Activated naive CD8-positive, alpha-beta T cell (primary cell): ENCODE measurements around the gene POMC.

Experiments used
- H3K27ac Mint-ChIP-seq: one replicate; pipeline ENCODE4 v1.8.0; 2021; ENCODE audit warnings: mixed read lengths
- H3K27me3 Mint-ChIP-seq: one replicate; pipeline ENCODE4 v1.8.0; 2021; ENCODE audit warnings: mixed read lengths
- H3K36me3 Mint-ChIP-seq: one replicate; pipeline ENCODE4 v1.8.0; 2021; ENCODE audit warnings: mixed read lengths
- H3K4me1 Mint-ChIP-seq: one replicate; pipeline ENCODE4 v1.8.0; 2021; ENCODE audit warnings: low read depth, mixed read lengths
- H3K4me3 Mint-ChIP-seq: one replicate; pipeline ENCODE4 v1.8.0; 2021; ENCODE audit warnings: mild to moderate bottlenecking, mixed read lengths
- H3K9me3 Mint-ChIP-seq: one replicate; pipeline ENCODE4 v1.8.0; 2021; ENCODE audit warnings: low read depth, mixed read lengths

POMC gene

DNA sequence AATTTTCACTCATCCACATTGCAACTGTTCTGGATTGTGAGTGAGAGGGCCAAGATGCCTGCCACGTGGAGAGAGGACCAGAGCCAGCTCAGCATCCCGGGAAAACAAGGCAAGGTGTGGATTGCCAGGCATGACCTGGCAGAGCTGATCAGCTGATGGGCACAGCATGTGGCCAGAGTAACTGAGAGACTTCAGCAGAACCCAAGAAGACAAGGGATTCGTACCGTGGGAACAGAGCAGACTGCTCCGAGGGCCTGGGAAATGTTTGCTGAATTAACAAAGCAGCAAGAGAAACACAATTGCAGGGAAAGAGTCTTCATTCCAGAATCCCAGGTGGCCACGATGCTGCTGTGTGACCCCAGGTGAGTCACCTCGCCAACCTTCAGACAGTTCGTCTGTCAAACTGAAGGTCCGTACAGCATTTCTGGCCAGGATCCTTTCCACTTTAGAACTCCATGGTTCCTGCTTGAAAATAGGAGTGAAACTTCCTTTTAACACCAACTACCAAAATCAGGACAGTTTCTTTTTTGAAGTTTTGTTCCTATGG lies 26.3 kb upstream of the POMC start:
- no peaks in the 10 kb centered on the region for H3K27me3 Mint-ChIP-seq
- H3K9me3 Mint-ChIP-seq = no peaks in the 10 kb centered on the region
- H3K27ac Mint-ChIP-seq = no peak overlapping the region
- H3K4me3 Mint-ChIP-seq = no peak overlapping the region
- H3K36me3 Mint-ChIP-seq = no peaks in the 10 kb centered on the region
- H3K4me1 Mint-ChIP-seq = peaks cover 5% of the 10 kb centered on the region

DNA sequence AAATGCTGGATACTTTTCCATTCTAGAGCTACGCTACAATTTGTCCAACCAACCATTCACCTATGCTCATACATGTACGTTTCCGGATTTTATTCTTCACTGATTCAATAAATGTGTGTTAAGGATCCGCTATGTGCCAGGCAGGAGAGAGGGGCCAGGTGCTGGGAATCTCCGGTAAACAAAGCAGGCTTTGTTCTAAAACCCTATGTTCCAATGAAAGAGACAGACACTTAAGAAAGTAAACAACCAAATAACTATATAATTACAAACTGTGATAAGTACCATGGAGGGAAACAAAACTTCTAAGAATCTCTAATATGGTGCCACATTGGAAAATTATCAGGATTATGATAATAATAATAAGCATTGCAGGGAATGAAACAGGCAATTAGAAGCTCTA lies 22.2 kb upstream of the POMC start:
- Mint-ChIP-seq H3K36me3 (no peaks in the 10 kb centered on the region), H3K4me3 (no peak overlapping the region)

DNA sequence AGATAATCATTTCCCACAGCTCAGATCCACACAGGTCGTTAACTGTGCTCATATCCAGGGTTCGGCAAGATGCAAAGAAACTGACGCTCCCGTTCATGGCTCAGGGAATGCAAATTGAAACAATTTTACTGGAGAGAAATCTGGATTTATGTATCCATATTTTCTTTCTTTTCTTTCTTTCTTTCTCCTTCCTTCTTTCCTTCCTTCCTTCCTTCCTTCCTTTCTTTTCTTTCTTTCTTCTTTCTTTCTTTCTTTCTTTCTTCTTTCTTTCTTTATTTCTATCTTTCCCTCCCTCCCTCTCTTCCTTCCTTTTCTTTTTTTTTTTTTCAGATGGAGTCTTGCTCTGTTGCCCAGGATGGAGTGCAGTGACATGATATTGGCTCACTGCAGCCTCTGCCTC lies 20.0 kb upstream of the POMC start:
- Mint-ChIP-seq H3K36me3 (no peaks in the 10 kb centered on the region), H3K4me1 (no peaks in the 10 kb centered on the region), H3K4me3 (no peak overlapping the region), H3K9me3 (no peaks in the 10 kb centered on the region), H3K27ac (no peak overlapping the region), H3K27me3 (peaks cover 2% of the 10 kb centered on the region)

More for the DNA sequence above, 22.2 kb upstream of the POMC start:
- peaks cover 2% of the 10 kb centered on the region for H3K27me3 Mint-ChIP-seq
- H3K4me1 Mint-ChIP-seq = no peaks in the 10 kb centered on the region
- H3K27ac Mint-ChIP-seq = no peak overlapping the region
- H3K9me3 Mint-ChIP-seq = no peaks in the 10 kb centered on the region

DNA sequence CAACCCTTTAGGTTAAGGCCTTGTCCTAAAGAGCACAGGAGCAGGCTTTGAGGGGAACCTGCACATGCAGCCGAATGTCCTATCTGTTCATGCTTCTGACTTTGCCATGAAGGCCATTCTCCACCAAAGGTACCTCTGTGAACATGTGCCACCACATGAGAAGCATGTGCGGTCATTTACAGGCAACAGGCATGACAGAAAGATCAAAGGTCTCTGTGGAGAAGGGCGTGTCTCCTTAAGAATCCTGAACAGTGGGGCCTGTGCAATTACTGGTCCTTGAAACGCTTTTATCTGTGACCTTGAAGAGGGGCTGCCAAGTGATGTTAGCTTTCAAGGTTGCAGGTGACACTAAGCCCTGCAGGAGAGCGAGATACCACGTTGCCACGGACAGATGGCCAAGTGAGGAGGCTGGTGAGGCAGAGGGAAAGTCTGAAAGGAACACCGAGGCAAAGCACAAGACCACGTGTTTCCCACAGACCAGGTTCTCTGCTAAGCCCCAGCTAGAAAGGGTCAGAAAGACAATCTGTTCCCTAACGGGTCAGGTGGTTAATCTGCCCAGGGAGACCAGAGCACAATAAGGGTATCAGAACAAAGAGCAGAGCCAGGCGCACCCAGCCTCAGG lies 19.5 kb upstream of the POMC start:
- no peaks in the 10 kb centered on the region for H3K4me1 Mint-ChIP-seq
- H3K9me3 Mint-ChIP-seq = no peaks in the 10 kb centered on the region
- H3K27ac Mint-ChIP-seq = no peak overlapping the region
- H3K36me3 Mint-ChIP-seq = no peaks in the 10 kb centered on the region
- peaks cover 2% of the 10 kb centered on the region for H3K27me3 Mint-ChIP-seq
- H3K4me3 Mint-ChIP-seq = no peak overlapping the region

DNA sequence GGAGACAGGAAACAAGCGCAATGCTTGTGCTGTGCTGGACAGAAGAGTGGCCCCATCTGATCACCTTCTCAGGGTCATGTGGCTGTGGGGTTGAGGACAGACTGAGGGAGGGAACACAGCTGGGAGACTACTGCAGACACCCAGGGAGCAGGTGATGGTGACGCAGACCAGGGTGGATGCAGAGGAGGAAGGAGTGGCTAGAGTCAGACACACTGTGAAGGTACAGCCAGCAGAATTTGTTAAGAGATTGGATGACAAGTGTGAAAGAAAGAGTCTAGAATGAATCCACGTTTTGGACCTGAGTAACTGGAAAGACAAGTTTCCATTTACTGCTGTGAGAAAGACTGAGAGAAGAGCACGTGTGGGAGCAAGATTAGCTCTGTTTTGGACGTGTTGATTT lies 15.9 kb upstream of the POMC start:
- H3K36me3 Mint-ChIP-seq = no peaks in the 10 kb centered on the region
- no peaks in the 10 kb centered on the region for H3K9me3 Mint-ChIP-seq
- H3K4me1 Mint-ChIP-seq = no peaks in the 10 kb centered on the region
- H3K4me3 Mint-ChIP-seq = no peak overlapping the region
- no peak overlapping the region for H3K27ac Mint-ChIP-seq
- peaks cover 2% of the 10 kb centered on the region for H3K27me3 Mint-ChIP-seq

DNA sequence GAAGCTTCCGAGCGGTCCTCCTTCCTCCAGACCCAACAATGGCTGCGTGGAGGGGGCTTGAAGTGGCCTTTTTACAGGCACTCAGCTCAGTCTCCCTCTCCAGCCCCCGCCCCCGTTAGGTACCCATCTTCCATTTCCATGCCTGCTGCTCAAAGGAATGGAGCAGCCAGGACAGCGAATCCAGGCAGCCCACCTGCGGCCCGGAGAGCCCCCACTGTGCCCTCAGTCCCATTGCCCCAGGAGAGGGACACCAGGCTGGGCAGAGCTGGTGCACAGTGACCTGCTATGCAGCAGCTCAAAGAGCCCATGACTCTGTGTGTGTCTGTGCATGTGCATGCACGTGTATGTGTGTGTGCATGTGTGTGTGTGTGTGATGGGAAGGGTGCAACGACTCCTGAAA lies 10.6 kb upstream of the POMC start:
- Mint-ChIP-seq H3K27me3 (peaks cover 1% of the 10 kb centered on the region), H3K36me3 (no peaks in the 10 kb centered on the region), H3K4me3 (no peak overlapping the region), H3K9me3 (no peaks in the 10 kb centered on the region), H3K27ac (no peak overlapping the region), H3K4me1 (no peaks in the 10 kb centered on the region)

DNA sequence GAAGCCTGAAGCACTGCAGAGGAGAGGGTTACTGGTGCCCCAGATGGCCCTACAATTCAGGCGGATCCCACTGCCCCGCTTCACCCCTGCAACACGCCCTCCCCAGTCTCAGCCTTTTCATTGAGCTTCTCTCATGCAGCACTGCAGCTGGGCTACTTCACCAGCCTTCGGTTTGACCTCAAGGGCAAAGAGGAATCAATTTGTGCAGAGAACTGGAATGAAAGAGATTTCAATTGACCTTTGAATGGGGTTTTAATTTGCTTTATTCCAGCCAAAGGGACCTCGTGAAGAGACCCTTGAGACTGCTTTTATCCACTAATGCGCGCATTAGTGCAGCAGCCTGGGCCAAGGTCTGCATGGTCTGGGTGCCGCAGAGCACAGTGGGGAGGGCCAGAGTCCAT lies 8.8 kb upstream of the POMC start:
- H3K27ac Mint-ChIP-seq = no peak overlapping the region
- peaks cover 3% of the 10 kb centered on the region for H3K27me3 Mint-ChIP-seq
- H3K36me3 Mint-ChIP-seq = no peaks in the 10 kb centered on the region
- no peak overlapping the region for H3K4me3 Mint-ChIP-seq
- H3K4me1 Mint-ChIP-seq = peaks cover 3% of the 10 kb centered on the region
- H3K9me3 Mint-ChIP-seq = no peaks in the 10 kb centered on the region

DNA sequence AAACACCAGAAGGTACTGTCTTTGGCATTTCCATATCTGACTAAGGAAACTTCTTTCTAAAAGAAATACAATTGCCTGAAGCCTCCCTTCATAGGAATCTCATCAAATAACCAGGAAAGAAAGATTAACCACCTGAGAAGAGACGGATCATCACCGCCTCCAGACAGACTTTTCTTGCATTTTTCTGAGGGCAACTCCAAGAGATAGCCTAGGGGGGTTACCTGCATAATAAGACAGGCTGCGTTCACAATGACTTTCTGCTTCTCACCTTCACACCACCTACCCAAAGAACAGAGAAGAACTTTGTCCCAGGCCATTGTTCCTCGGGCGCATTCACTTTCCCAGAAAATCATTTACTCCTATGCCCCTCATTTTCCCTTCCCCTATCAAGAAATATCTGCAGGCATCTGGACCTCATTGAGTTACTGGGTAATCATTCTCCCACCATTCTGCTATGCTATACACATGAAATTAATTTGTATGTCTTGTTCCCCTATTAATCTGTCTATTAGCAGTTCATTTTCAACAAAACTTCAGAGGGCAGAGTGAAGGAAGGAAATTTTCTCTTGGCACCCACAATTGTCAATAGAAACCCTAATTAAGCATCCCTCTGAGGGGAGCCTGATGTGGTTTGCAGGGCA lies 8.3 kb upstream of the POMC start:
- H3K4me3 Mint-ChIP-seq = no peak overlapping the region
- no peak overlapping the region for H3K27ac Mint-ChIP-seq
- H3K36me3 Mint-ChIP-seq = no peaks in the 10 kb centered on the region
- H3K27me3 Mint-ChIP-seq = peaks cover 3% of the 10 kb centered on the region
- peaks cover 3% of the 10 kb centered on the region for H3K4me1 Mint-ChIP-seq
- no peaks in the 10 kb centered on the region for H3K9me3 Mint-ChIP-seq

DNA sequence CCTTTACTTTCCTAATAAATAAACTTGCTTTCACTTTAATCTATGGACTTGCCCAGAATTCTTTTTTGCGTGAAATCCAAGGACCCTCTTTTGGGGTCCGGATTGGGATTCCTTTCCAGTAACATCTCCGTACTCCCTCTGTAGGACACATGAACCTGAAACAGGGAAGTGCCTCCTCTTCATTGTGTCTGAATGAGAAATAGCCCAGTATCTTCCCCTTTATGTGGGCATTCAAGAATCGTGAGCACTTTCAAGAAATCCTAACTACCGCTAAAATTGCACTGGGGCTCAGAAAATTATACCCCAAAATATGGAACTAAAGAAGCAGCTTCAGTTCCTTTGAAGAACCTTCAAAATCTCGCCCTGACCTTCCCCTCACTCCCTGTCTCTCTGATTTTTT lies 7.8 kb upstream of the POMC start:
- Mint-ChIP-seq H3K27ac (no peak overlapping the region), H3K9me3 (no peaks in the 10 kb centered on the region), H3K27me3 (peaks cover 3% of the 10 kb centered on the region), H3K4me1 (peaks cover 3% of the 10 kb centered on the region), H3K4me3 (no peak overlapping the region), H3K36me3 (no peaks in the 10 kb centered on the region)

DNA sequence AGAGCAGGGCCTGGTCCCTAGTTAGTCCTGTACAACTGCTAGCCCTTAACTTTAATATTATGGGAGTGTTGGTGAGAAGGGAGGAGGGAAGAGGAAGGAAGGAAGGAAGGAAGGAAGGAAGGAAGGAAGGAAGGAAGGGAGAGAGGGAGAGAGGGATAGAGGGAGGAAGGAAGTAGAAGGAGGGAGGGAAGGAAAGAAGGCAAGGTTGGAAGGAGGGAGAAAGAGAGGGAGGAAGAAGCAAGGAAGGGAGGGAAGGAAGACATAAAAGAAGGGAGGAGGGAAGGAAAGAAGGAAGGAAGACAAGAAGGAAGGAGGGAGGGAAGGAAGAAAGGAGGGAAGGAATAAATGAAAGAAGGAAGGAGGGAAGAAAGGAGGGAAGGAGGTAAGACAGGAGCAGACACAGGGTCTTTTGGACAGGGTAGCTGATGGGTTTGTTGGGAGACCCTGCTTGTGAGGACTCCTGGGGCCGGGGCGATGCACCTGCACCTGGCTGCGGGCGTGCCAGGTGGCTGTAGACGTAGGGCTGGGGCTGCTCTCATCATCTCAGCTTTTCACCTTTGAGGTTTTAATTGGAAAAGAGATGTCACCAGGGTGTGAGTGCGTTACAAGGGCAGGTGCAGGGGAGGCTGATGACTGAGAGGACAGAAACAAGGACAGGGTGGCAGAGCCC lies 5.9 kb upstream of the POMC start:
- Mint-ChIP-seq H3K4me3 (no peak overlapping the region), H3K9me3 (no peaks in the 10 kb centered on the region), H3K36me3 (no peaks in the 10 kb centered on the region)

DNA sequence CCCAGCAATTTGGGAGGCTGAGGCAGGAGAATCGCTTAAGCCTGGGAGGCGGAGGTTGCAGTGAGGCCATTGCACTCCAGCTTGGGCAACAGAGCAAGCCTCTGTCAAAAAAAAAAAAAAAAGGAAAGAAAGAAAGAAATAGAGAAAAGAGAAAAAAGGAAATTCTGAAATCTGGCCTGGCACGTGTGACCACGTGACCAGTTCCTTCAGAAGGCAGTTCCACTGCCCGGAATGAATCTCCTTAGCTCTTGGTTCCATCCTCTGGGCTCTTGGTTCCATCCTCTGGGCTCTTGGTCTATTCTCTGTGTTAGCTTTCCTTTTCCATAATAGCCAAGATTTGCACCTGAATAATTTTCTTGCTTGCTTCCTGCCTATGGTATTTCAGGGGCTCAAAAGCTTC lies 5.3 kb upstream of the POMC start:
- Mint-ChIP-seq H3K36me3 (no peaks in the 10 kb centered on the region), H3K9me3 (no peaks in the 10 kb centered on the region), H3K4me3 (no peak overlapping the region), H3K4me1 (peaks cover 3% of the 10 kb centered on the region), H3K27ac (no peak overlapping the region), H3K27me3 (peaks cover 15% of the 10 kb centered on the region)

More for the DNA sequence above, 5.9 kb upstream of the POMC start:
- H3K27ac Mint-ChIP-seq = no peak overlapping the region
- H3K4me1 Mint-ChIP-seq = peaks cover 3% of the 10 kb centered on the region
- peaks cover 10% of the 10 kb centered on the region for H3K27me3 Mint-ChIP-seq

DNA sequence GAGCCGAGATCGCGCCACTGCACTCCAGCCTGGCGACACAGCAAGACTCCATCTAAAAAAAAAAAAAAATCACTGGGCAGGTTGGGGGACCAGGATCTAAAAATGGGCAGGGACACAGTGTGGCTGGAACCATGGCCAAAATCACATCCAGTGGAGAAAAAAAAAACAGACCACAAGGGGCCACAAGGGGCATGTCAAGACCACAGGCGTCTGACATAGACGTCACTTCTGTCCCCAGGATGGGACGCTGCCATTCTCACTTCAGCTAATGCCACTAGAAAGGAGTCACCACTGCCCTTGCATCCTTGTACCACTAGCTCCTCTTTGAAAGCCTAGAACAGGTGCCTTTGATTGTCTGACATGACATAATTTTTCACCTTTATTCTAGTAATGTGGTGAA lies 2.5 kb upstream of the POMC start:
- H3K4me3 Mint-ChIP-seq = no peak overlapping the region
- H3K36me3 Mint-ChIP-seq = no peaks in the 10 kb centered on the region
- peaks cover 22% of the 10 kb centered on the region for H3K27me3 Mint-ChIP-seq
- H3K9me3 Mint-ChIP-seq = no peaks in the 10 kb centered on the region
- no peak overlapping the region for H3K27ac Mint-ChIP-seq
- peaks cover 18% of the 10 kb centered on the region for H3K4me1 Mint-ChIP-seq

DNA sequence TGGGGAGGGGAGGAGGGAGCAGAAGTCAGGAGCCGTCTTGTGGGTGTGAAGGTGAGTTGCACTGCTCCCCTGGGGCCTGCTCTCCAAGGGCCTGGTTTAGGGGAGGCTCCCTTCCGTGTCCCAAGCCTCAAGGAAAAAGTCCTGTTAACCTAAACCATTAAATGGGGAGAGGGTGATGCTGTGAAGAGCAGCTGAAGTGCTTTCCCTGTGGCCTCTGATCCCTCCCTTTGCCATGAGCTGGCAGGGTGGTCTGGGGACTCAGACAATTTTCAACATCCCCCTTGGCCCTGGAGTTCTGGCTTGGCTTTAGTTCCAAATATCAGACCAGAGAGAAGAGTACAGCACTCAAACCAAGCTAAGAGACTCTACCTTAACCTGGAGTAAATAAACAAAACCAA lies 692 bp upstream of the POMC start:
- Mint-ChIP-seq H3K4me3 (peak overlapping the region; percentile 76), H3K36me3 (no peaks in the 10 kb centered on the region), H3K27ac (no peak overlapping the region), H3K9me3 (no peaks in the 10 kb centered on the region), H3K4me1 (peaks cover 24% of the 10 kb centered on the region), H3K27me3 (peaks cover 22% of the 10 kb centered on the region)

DNA sequence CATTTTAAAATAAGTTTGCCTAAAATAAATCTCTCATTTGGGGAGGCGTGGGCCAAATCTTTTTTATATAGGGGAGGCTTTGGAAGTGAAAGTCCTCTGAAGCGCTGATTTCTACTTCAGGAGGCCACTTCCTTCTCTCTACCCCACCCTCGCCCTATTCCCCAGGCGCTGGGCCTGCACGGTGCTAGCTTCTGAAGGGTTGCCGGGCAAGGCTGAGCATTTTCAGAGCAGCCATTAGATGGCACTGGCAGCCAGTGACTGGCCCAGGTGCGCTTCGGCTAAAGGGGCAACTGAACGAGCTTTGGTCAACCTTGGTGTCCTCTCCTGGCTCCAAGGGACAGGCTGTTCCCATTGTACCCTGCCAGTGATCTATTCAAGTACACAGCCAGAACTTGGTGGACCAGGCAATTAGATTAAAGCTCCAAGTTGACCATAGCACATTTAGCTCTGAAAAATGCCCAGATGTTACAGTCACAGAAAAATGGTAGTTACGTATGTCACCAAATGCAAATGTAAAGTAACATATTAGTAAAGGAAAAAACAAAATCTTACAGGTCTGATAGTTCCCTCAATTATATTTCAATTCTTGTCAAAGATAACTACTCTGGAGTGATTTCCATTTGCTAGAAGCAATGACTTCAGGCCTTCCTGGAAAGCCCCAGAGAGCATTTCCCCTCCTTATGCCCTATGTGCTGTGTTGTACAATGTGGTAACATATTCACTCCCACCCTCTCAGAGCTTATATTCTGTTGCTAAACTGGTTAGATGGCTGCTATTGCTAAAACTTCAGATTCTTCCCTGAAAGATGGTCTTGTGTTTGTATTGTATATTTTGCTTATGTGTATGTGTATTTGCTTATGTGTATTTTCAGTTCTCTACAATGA lies 2.1 kb downstream of the POMC start:
- Mint-ChIP-seq H3K36me3 (no peaks in the 10 kb centered on the region), H3K27ac (no peak overlapping the region), H3K27me3 (peaks cover 19% of the 10 kb centered on the region), H3K4me3 (peak overlapping the region; percentile 76), H3K9me3 (no peaks in the 10 kb centered on the region), H3K4me1 (peaks cover 23% of the 10 kb centered on the region)

DNA sequence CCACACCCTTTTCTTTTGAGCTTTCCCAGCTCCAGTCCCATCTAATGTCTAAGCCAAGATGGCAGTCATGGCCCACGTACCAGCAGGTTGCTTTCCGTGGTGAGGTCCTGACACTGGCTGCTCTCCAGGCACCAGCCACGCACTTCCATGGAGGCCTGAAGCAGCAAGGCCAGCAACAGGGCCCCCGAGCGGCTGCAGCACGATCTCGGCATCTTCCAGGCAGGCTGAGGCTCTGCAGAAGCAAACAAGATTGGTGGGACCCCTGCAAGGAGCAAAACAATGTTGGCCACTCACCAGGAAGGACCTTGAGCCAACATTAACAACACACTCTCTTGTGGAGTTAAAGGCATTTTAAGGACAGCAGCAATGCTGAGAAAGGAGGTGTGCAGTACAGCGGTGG lies 3.8 kb downstream of the POMC start:
- H3K27ac Mint-ChIP-seq = peak overlapping the region; percentile 46
- peaks cover 31% of the 10 kb centered on the region for H3K4me1 Mint-ChIP-seq
- H3K4me3 Mint-ChIP-seq = no peak overlapping the region
- H3K9me3 Mint-ChIP-seq = no peaks in the 10 kb centered on the region
- H3K27me3 Mint-ChIP-seq = peaks cover 12% of the 10 kb centered on the region
- H3K36me3 Mint-ChIP-seq = peaks cover 5% of the 10 kb centered on the region
